Smooth muscle cell (in vitro differentiated cells): ENCODE results near the gene CAPN8. TPM values are rescaled to one million over a fixed set of nuclear protein-coding genes. Genes with fewer than 3 reads are reported as not detected.

Source experiments
- DNase-seq: peaks from one replicate; lab custom pipeline; 2025; ENCODE audit not compliant: unreplicated experiment; lab: John Stamatoyannopoulos, UW
- H2AFZ ChIP-seq: fragments of 200-600 bp; sonication (generic); 2 replicates; pipeline ENCODE4 v1.6.0; 2016; ENCODE audit warnings: antibody characterized with exemption, low read depth, mild to moderate bottlenecking
- H3F3A ChIP-seq: fragments of 200-600 bp; sonication (generic); 2 replicates; pipeline ENCODE4 v1.6.0; 2017; ENCODE audit warnings: antibody characterized with exemption, low read depth
- H3K27ac ChIP-seq: fragments of 200-600 bp; sonication (generic); 2 replicates; pipeline ENCODE4 v1.5.1; 2016; ENCODE audit warnings: low read depth, mild to moderate bottlenecking
- H3K27me3 ChIP-seq: fragments of 200-600 bp; sonication (generic); 2 replicates; pipeline ENCODE4 v1.6.1; 2016; ENCODE audit warnings: low read depth, mild to moderate bottlenecking
- H3K36me3 ChIP-seq: fragments of 200-600 bp; sonication (generic); 2 replicates; pipeline ENCODE4 v1.5.1; 2016; ENCODE audit warnings: low read depth
- H3K4me1 ChIP-seq: fragments of 200-600 bp; sonication (generic); 2 replicates; pipeline ENCODE4 v1.5.1; 2016; ENCODE audit warnings: low read depth
- H3K4me2 ChIP-seq: fragments of 200-600 bp; sonication (generic); 2 replicates; pipeline ENCODE4 v1.6.0; 2016; ENCODE audit warnings: mild to moderate bottlenecking
- H3K4me3 ChIP-seq: fragments of 200-600 bp; sonication (generic); 2 replicates; pipeline ENCODE4 v1.5.1; 2016; ENCODE audit warnings: mild to moderate bottlenecking
- H3K79me2 ChIP-seq: fragments of 200-600 bp; sonication (generic); 2 replicates; pipeline ENCODE4 v1.6.0; 2016; ENCODE audit warnings: low read depth, mild to moderate bottlenecking
- H3K9ac ChIP-seq: fragments of 200-600 bp; sonication (generic); 2 replicates; pipeline ENCODE4 v1.6.0; 2016; ENCODE audit warnings: low read depth
- H3K9me3 ChIP-seq: fragments of 200-600 bp; sonication (generic); replicated peaks from 2 replicates; pipeline ENCODE4 v1.5.1; 2016; ENCODE audit warnings: low read depth
- H4K20me1 ChIP-seq: fragments of 200-600 bp; sonication (generic); 2 replicates; pipeline ENCODE4 v1.6.0; 2016; ENCODE audit warnings: low read depth
- WGBS: methylation state at CpG from one replicate; pipeline ENCODE4 v1.1.7; 2016; ENCODE audit warnings: low lambda C conversion rate; 5-methylcytosine and 5-hydroxymethylcytosine counted together
- polyA plus RNA-seq: library from polyadenylated mRNA; unstranded; fragments of >200 nt; fragmentation: Nextera tagmentation; extraction: Ambion mirVana; gene quantifications from 2 replicates; pipeline ENCODE4 v1.2.1, GENCODE V29; 2016
- total RNA-seq: library from RNA; depleted of rRNA; stranded (reverse); fragments of >200 nt; gene quantifications from 2 replicates; pipeline ENCODE4 v1.2.3, GENCODE V29; 2014
- TF ChIP-seq, protein P1 (sequence below): fragments of 200-600 bp; sonication (generic); IDR thresholded peaks from 2 replicates; pipeline ENCODE4 v1.5.1; 2017; ENCODE audit warnings: borderline replicate concordance, mild to moderate bottlenecking, antibody characterized with exemption; ENCODE audit not compliant: insufficient read depth, poor library complexity, severe bottlenecking

Gene CAPN8
- total and polyA plus RNA-seq, 2 experiments from 2014 or later = not detected

DNA sequence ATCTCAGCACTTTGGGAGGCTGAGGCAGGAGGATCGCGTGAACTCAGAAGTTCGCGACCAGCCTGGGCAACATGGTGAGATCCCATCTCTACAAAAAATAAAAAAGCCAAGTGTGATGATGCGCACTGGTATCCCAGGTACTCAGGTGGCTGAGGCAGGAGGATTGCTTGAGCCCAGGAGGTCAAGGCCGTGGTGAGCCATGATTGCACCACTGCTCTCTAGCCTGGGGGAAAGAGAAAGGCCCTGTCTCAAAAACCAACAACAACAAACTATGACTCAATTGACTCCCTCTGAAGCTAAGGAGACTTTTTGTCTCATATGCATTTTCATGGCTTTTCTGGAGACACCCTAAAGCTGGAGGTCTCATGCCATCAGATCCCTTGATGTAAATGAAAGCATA lies 153.4 kb downstream of the CAPN8 start:
- no peak overlapping the region for H2AFZ ChIP-seq
- H3F3A ChIP-seq = no peaks in the 10 kb centered on the region
- no peaks in the 10 kb centered on the region for H3K9me3 ChIP-seq
- H3K4me3 ChIP-seq = no peak overlapping the region
- H3K4me1 ChIP-seq = no peaks in the 10 kb centered on the region
- H3K27me3 ChIP-seq = peaks cover 8% of the 10 kb centered on the region
- H4K20me1 ChIP-seq = no peaks in the 10 kb centered on the region
- no peak overlapping the region for H3K27ac ChIP-seq
- no peaks in the 10 kb centered on the region for H3K79me2 ChIP-seq
- DNase-seq = no peak
- TF ChIP-seq, protein P1, sequence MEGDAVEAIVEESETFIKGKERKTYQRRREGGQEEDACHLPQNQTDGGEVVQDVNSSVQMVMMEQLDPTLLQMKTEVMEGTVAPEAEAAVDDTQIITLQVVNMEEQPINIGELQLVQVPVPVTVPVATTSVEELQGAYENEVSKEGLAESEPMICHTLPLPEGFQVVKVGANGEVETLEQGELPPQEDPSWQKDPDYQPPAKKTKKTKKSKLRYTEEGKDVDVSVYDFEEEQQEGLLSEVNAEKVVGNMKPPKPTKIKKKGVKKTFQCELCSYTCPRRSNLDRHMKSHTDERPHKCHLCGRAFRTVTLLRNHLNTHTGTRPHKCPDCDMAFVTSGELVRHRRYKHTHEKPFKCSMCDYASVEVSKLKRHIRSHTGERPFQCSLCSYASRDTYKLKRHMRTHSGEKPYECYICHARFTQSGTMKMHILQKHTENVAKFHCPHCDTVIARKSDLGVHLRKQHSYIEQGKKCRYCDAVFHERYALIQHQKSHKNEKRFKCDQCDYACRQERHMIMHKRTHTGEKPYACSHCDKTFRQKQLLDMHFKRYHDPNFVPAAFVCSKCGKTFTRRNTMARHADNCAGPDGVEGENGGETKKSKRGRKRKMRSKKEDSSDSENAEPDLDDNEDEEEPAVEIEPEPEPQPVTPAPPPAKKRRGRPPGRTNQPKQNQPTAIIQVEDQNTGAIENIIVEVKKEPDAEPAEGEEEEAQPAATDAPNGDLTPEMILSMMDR = no peak
- H3K4me2 ChIP-seq = no peak overlapping the region
- 77% methylated on average over 6 of the region's 6 CpGs for WGBS
- no peak overlapping the region for H3K9ac ChIP-seq
- no peaks in the 10 kb centered on the region for H3K36me3 ChIP-seq

DNA sequence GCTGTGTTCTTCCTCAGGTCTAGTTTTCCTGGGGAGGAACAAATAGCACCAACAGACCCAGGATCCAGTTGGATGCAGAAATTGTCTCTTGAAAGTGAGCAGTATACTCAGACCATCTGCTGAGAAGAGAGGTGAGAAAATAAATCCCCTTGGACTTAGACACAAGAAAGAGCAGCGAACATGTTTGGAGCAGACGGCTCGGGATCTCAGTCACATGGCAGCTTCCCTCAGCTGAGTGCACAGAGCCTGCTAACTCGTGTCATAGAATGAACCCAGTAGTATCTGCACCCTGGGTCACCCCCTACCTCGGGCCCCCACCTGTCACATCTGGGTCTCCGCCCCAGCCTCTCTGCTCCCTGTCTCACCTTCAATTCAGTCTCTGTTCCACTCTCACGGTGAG lies 156.7 kb downstream of the CAPN8 start:
- WGBS = 85% methylated on average over 7 of the region's 7 CpGs
- Histone ChIP-seq H3K27ac (no peak overlapping the region), H4K20me1 (no peaks in the 10 kb centered on the region), H2AFZ (no peak overlapping the region), H3K9me3 (no peaks in the 10 kb centered on the region), H3K4me1 (no peaks in the 10 kb centered on the region), H3K9ac (no peak overlapping the region), H3K36me3 (no peaks in the 10 kb centered on the region), H3K27me3 (peaks cover 5% of the 10 kb centered on the region), H3K4me2 (no peak overlapping the region), H3K79me2 (no peaks in the 10 kb centered on the region), H3K4me3 (no peak overlapping the region), H3F3A (no peaks in the 10 kb centered on the region)
- DNase-seq = no peak
- TF ChIP-seq, protein P1 = no peak

DNA sequence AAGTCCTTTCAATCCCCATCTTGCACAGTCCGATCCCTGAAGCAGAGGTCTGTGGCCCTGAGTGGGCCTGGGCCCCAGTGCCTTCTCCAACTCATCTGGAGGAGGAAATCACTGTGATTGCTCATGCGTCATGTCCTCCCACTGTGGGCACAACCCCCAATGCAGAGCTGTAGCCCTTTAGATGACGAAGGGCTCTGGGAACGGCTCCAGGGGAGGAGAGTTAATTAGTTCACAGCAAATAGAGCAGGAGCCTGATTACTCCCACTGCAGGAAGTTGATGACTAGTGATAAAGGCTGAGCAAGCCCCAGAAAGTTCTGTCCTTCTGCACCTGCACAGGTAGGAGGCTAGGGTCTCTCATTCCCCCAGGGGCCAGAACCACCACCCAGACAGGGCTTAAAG lies 160.8 kb downstream of the CAPN8 start:
- Histone ChIP-seq H4K20me1 (no peaks in the 10 kb centered on the region), H3K79me2 (no peaks in the 10 kb centered on the region), H3K27me3 (no peaks in the 10 kb centered on the region), H3K4me1 (peaks cover 7% of the 10 kb centered on the region), H3K4me3 (no peak overlapping the region), H2AFZ (no peak overlapping the region), H3K27ac (no peak overlapping the region), H3K9ac (no peak overlapping the region), H3K9me3 (no peaks in the 10 kb centered on the region), H3K4me2 (no peak overlapping the region), H3F3A (no peaks in the 10 kb centered on the region), H3K36me3 (no peaks in the 10 kb centered on the region)
- TF ChIP-seq, protein P1 = no peak
- DNase-seq = no peak
- 52% methylated on average over 4 of the region's 4 CpGs for WGBS

DNA sequence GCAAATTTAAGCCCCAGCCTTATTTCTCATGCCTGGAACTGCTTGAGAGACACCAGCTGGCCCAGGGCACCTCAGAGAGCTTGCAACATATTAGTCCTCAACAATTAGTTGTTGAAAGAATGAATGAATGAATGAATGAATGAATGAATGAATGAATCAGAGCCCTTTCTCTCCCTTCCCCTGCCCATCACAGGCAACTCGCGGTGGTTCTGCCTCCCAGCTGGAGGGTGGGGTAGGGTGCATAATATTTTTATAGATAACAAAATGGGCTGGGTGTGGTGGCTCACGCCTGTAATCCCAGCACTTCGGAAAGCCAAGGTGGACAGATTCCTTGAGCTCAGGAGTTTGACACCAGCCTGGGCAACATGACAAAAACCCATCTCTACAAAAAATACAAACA lies 162.2 kb downstream of the CAPN8 start:
- H4K20me1 ChIP-seq = no peaks in the 10 kb centered on the region
- no peak overlapping the region for H3K4me2 ChIP-seq
- TF ChIP-seq, protein P1 = no peak
- H3K36me3 ChIP-seq = no peaks in the 10 kb centered on the region
- no peak for DNase-seq
- no peak overlapping the region for H3K9ac ChIP-seq
- H3K4me3 ChIP-seq = no peak overlapping the region
- H3F3A ChIP-seq = no peaks in the 10 kb centered on the region
- 93% methylated on average over 4 of the region's 4 CpGs for WGBS
- no peaks in the 10 kb centered on the region for H3K9me3 ChIP-seq
- no peak overlapping the region for H3K27ac ChIP-seq
- H3K4me1 ChIP-seq = peaks cover 7% of the 10 kb centered on the region
- no peak overlapping the region for H2AFZ ChIP-seq
- H3K79me2 ChIP-seq = no peaks in the 10 kb centered on the region
- no peaks in the 10 kb centered on the region for H3K27me3 ChIP-seq
